CD14-positive monocyte (primary cell): ENCODE measurements around the gene ASTN2. TPM values are rescaled to one million over a fixed set of nuclear protein-coding genes. Genes with fewer than 3 reads are reported as not detected.

Experiments used
- DNase-seq, 3 donors: peaks; one replicate each; pipeline ENCODE4 v3.0.0-alpha.2; 2011 to 2022
- H2AFZ ChIP-seq: 2 replicates; pipeline ENCODE4 v1.6.0; 2012; ENCODE audit warnings: mild to moderate bottlenecking, low read depth, low read length, inconsistent platforms; ENCODE audit not compliant: insufficient read depth, poor library complexity, severe bottlenecking
- H3K27ac ChIP-seq, 2 donors: 1 replicate in 1 of 2; 2 replicates in 1 of 2; pipeline ENCODE4 v1.5.1; 2012 to 2013; ENCODE audit warnings: low read length in 2 of 2, control low read depth in 1 of 2, inconsistent platforms in 1 of 2, low read depth in 1 of 2, mild to moderate bottlenecking in 1 of 2
- H3K27me3 ChIP-seq, 2 donors: one replicate each; pipeline versions ENCODE4 v1.6.0 to v1.6.1; 2011 to 2013; ENCODE audit warnings: low read length in 2 of 2; ENCODE audit not compliant: control insufficient read depth in 2 of 2, insufficient read depth in 2 of 2
- H3K36me3 ChIP-seq, 2 donors: replicated peaks in 1 of 2; 1 replicate in 1 of 2; 2 replicates in 1 of 2; pipeline versions ENCODE4 v1.5.1 to v1.6.1; 2012 to 2013; ENCODE audit warnings: low read length in 2 of 2, control low read depth in 1 of 2, inconsistent platforms in 1 of 2, mild to moderate bottlenecking in 1 of 2; ENCODE audit not compliant: insufficient read depth in 2 of 2, control insufficient read depth in 1 of 2
- H3K4me1 ChIP-seq, 2 donors: 1 replicate in 1 of 2; 2 replicates in 1 of 2; pipeline versions ENCODE4 v1.5.1 to v1.6.1; 2012 to 2013; ENCODE audit warnings: low read length in 2 of 2, control low read depth in 1 of 2, inconsistent platforms in 1 of 2, mild to moderate bottlenecking in 1 of 2, moderate library complexity in 1 of 2; ENCODE audit not compliant: insufficient read depth in 2 of 2, control insufficient read depth in 1 of 2
- H3K4me2 ChIP-seq: replicated peaks from 2 replicates; pipeline ENCODE3; 2012; ENCODE audit warnings: low read length, moderate library complexity, mild to moderate bottlenecking; ENCODE audit not compliant: poor library complexity, severe bottlenecking; ENCODE audit errors: extremely low read depth
- H3K4me3 ChIP-seq, 3 experiments: fragments of 200-600 bp in 1 of 3; sonication (generic) in 1 of 3; replicated peaks in 1 of 3; 1 replicate in 2 of 3; 2 replicates in 1 of 3; pipeline ENCODE4 v1.5.1; 2011 to 2013; ENCODE audit warnings: low read length in 3 of 3, mild to moderate bottlenecking in 3 of 3, control low read depth in 2 of 3, low read depth in 2 of 3, inconsistent platforms in 1 of 3, moderate library complexity in 1 of 3
- H3K79me2 ChIP-seq: 2 replicates; pipeline ENCODE4 v1.6.0; 2012; ENCODE audit warnings: mild to moderate bottlenecking, control low read depth, inconsistent platforms, low read length, moderate library complexity; ENCODE audit not compliant: insufficient read depth
- H3K9ac ChIP-seq: 2 replicates; pipeline ENCODE4 v1.6.0; 2017; ENCODE audit warnings: low read length, mild to moderate bottlenecking; ENCODE audit not compliant: insufficient read depth, poor library complexity, severe bottlenecking
- H3K9me3 ChIP-seq, 2 donors: replicated peaks in 1 of 2; 1 replicate in 1 of 2; 2 replicates in 1 of 2; pipeline versions ENCODE4 v1.5.1 to v1.6.1; 2012 to 2013; ENCODE audit warnings: low read length in 2 of 2, control low read depth in 1 of 2; ENCODE audit not compliant: control insufficient read depth in 1 of 2, insufficient read depth in 1 of 2
- H4K20me1 ChIP-seq: 2 replicates; pipeline ENCODE4 v1.6.0; 2012; ENCODE audit warnings: mild to moderate bottlenecking, low read length, control low read depth, moderate library complexity; ENCODE audit not compliant: insufficient read depth
- H3K27ac Mint-ChIP-seq, 7 donors: one replicate each; pipeline ENCODE4 v1.8.0; 2020; ENCODE audit warnings: mild to moderate bottlenecking in 7 of 7, mixed read lengths in 7 of 7, moderate library complexity in 6 of 7, inconsistent platforms in 2 of 7
- H3K27me3 Mint-ChIP-seq, 3 donors: one replicate each; pipeline ENCODE4 v1.8.0; 2021 to 2022; ENCODE audit warnings: low read depth in 3 of 3, mild to moderate bottlenecking in 3 of 3, mixed read lengths in 3 of 3, moderate library complexity in 3 of 3, inconsistent platforms in 1 of 3
- H3K36me3 Mint-ChIP-seq, 2 donors: one replicate each; pipeline ENCODE4 v1.8.0; 2020; ENCODE audit warnings: mixed read lengths in 2 of 2, inconsistent platforms in 1 of 2, mild to moderate bottlenecking in 1 of 2
- H3K4me1 Mint-ChIP-seq: one replicate; pipeline ENCODE4 v1.8.0; 2020; ENCODE audit warnings: mild to moderate bottlenecking, mixed read lengths
- H3K4me3 Mint-ChIP-seq, 2 donors: one replicate each; pipeline ENCODE4 v1.8.0; 2020; ENCODE audit warnings: mild to moderate bottlenecking in 2 of 2, mixed read lengths in 2 of 2, moderate library complexity in 1 of 2
- H3K9me3 Mint-ChIP-seq, 7 donors: one replicate each; pipeline ENCODE4 v1.8.0; 2020 to 2022; ENCODE audit warnings: mixed read lengths in 7 of 7, mild to moderate bottlenecking in 6 of 7, moderate library complexity in 6 of 7, inconsistent platforms in 2 of 7
- WGBS: methylation state at CpG from one replicate; pipeline ENCODE4 v1.1.5; 2013; ENCODE audit warnings: missing lambda C conversion rate; ENCODE audit not compliant: insufficient coverage; 5-methylcytosine and 5-hydroxymethylcytosine counted together
- intact Hi-C, 2 donors: fragments of 100-400 bp; cut with micrococcal nuclease; formaldehyde crosslinking; loops; one replicate each; pipeline versions ENCODE4 v1.15.0 to v1.15.1; 2023
- polyA plus RNA-seq, 3 donors: library from polyadenylated mRNA; depleted of rRNA in 1 of 3; unstranded in 2 of 3; stranded (reverse) in 1 of 3; fragments of 300-500 nt in 2 of 3; fragments of >200 nt in 1 of 3; fragmentation: Illumina TruSeq in 2 of 3; gene quantifications; 1 replicate in 2 of 3; 2 replicates in 1 of 3; pipeline ENCODE4 v1.2.3, GENCODE V29; 2012 to 2021
- TF ChIP-seq, protein P1 (sequence below): fragments of 200-600 bp; IDR thresholded peaks from one replicate; pipeline ENCODE4 v1.8.0; 2022; ENCODE audit warnings: antibody characterized with exemption, mild to moderate bottlenecking

ASTN2 gene
- polyA plus RNA-seq, 3 donors = not detected

DNA sequence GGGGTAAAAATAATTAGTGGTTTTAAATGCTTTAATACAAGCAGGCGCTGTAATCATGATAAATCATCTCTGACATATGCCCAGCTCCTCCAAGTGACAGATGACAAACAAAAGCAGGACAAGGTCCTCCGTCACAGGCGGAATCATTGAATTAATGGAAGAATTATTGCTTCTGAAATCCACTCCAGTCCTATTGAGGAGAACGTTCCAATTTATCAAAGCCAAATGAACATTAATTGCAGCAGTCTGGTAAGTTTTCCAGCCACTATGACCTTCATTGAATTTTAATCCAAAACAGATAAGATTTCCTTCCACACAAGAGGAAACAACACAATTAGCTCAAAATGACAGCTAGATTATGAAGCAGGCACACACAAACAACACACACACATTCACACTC is 136.8 kb downstream of the ASTN2 start:
- peaks cover 0 to 11% (median 3%) of the 10 kb centered on the region in 7 donors for H3K9me3 Mint-ChIP-seq
- Histone ChIP-seq H3K4me3 (no peak overlapping the region), H2AFZ (no peak overlapping the region), H3K4me2 (no peak overlapping the region), H4K20me1 (no peaks in the 10 kb centered on the region), H3K79me2 (no peaks in the 10 kb centered on the region), H3K36me3 (no peaks in the 10 kb centered on the region), H3K4me1 (no peaks in the 10 kb centered on the region), H3K27me3 (no peaks in the 10 kb centered on the region), H3K27ac (no peak overlapping the region), H3K9me3 (peaks cover 0 to 5% of the 10 kb centered on the region in 2 donors), H3K9ac (no peak overlapping the region)
- WGBS = no CpG with 5 or more reads among the region's 4 CpGs
- intact Hi-C loops = no loop called here
- no peaks in the 10 kb centered on the region for H3K4me1 Mint-ChIP-seq
- DNase-seq = no peak
- H3K4me3 Mint-ChIP-seq = no peak overlapping the region
- H3K36me3 Mint-ChIP-seq = no peaks in the 10 kb centered on the region
- H3K27me3 Mint-ChIP-seq = peaks cover 0 to 2% (median 1%) of the 10 kb centered on the region in 3 donors
- no peak overlapping the region for H3K27ac Mint-ChIP-seq
- TF ChIP-seq, protein P1, sequence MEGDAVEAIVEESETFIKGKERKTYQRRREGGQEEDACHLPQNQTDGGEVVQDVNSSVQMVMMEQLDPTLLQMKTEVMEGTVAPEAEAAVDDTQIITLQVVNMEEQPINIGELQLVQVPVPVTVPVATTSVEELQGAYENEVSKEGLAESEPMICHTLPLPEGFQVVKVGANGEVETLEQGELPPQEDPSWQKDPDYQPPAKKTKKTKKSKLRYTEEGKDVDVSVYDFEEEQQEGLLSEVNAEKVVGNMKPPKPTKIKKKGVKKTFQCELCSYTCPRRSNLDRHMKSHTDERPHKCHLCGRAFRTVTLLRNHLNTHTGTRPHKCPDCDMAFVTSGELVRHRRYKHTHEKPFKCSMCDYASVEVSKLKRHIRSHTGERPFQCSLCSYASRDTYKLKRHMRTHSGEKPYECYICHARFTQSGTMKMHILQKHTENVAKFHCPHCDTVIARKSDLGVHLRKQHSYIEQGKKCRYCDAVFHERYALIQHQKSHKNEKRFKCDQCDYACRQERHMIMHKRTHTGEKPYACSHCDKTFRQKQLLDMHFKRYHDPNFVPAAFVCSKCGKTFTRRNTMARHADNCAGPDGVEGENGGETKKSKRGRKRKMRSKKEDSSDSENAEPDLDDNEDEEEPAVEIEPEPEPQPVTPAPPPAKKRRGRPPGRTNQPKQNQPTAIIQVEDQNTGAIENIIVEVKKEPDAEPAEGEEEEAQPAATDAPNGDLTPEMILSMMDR = no peak

DNA sequence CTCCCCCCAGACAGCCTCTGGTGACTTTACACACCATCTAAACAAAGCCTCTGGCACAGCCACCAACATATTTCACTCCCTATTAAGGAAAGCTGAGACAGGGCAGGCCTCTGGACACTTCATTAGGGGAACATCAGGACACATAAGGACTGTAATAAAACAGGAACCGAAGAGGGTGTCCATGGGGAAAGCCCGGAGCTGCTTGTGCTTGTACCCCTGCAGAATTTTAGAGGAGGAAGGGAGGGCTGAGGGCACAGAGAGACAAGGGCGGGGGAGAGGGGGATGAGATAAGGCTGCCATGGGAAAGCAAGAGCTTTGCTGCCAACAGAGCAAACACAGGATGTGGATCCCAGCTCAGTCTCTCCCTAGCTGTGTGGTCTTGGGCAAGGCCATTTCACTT is 138.4 kb downstream of the ASTN2 start:
- H3K9me3 Mint-ChIP-seq = peaks cover 0 to 10% (median 4%) of the 10 kb centered on the region in 7 donors
- H3K36me3 Mint-ChIP-seq = no peaks in the 10 kb centered on the region
- Histone ChIP-seq H3K4me3 (no peak overlapping the region), H3K27me3 (no peaks in the 10 kb centered on the region), H3K9me3 (peaks cover 0 to 8% of the 10 kb centered on the region in 2 donors), H3K36me3 (no peaks in the 10 kb centered on the region), H3K9ac (no peak overlapping the region), H3K4me2 (no peak overlapping the region), H3K79me2 (no peaks in the 10 kb centered on the region), H3K27ac (no peak overlapping the region), H4K20me1 (no peaks in the 10 kb centered on the region), H3K4me1 (no peaks in the 10 kb centered on the region), H2AFZ (no peak overlapping the region)
- H3K4me1 Mint-ChIP-seq = no peaks in the 10 kb centered on the region
- H3K27ac Mint-ChIP-seq = no peak overlapping the region
- 90% methylated on average over 3 of the region's 3 CpGs for WGBS
- no peak overlapping the region for H3K4me3 Mint-ChIP-seq
- no peaks in the 10 kb centered on the region for H3K27me3 Mint-ChIP-seq
- TF ChIP-seq, protein P1 = no peak
- no peak for DNase-seq
- intact Hi-C loops = no loop called here
